HG02798 (cell line): Measurements from ENCODE around the gene ARNT2.

Experiments used
- ATAC-seq: cut with Tn5 transposase; IDR thresholded peaks from one replicate; pipeline ENCODE4 v1.9.1; 2021; ENCODE audit warnings: mild to moderate bottlenecking; ENCODE audit not compliant: unreplicated experiment, poor library complexity

Gene ARNT2

DNA sequence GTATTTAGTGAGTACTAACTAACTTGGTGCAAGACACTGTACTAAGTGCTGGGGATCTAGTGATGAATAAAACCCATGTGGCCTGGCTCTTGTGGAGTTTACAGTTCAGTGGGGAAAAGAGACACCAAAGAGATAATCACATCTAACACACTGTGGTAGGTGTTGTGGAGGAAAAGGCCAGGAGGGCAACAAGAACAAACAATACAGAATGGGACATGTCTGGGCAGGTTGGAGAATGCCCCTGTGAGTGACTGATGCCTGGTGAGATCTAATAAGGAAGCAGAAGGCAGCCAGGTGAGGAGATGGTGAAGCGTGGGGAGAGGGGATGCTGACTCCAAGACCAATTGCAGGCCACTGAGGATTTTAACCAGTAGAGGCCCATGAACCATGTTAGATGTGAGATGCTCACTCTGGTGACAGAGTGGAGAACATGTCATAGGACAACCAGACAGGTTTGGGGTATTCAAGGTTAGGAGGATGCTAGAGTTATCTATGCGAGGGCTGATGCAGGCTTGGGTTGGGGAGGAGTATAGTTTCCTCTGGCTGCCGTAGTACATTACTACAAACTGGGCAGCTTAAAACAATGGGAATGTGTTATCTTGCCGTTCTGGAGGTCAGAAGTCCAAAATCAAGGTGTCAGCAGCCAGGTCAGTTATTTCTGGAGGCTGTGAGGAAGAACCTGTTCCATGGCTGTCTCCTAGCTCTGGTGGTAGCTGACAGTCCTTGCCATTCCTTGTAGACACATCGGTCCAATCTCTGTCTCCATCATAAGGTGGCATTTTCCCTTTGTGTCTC, 81.4 kb downstream of the ARNT2 start:
- ATAC-seq: no peak

DNA sequence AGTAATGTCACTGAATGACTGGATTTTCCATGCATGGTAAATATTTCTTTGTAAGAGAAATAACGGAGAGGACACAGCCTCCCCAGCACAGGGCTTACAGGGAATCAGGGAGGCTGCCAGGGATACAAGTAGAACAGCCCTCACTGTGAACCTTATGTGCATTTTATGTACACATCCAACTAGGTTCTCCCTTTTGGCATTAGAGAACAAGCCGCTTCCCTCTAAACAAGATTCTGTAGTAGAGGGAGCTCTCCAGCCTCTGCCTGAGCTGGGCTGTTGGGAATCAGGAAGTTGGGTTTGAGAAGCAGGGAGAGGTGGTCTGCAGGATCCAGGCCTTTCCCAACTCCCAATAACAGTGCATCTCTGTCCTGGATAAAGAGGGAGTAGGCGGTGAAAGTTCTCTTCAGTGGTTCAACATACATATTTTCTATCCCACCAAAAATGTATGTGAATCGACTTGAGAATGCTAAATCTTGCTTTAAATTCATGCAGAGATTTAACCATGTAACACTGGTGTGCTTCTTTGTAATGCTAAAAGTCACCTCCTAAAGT, 83.7 kb downstream of the ARNT2 start:
- ATAC-seq: no peak

DNA sequence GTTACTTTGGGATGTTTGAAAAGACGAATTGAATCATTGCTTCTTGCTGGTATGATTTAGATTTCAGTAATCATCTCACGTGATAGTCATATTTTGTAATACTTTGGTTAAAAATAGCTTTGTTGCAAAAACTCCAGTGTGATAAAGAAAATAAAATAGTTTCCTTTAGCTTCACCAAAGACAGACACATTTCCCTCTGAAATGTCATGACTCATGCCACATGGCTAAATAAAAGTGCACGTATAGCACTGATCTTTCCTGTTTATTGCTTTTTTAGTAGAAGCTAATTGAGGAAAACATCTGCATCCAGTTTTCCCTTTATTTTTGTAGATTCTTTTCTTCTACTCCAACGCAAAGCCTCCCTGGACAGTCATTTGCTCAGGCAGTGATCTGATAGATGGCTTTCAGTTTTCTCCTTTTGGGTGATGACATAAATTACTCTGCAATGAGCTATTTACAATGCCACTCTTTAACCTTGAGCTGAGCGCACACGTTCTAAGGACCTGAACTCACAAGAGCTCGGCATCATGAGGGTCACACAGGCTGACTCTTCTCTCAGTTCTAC, 84.9 kb downstream of the ARNT2 start:
- no peak for ATAC-seq

DNA sequence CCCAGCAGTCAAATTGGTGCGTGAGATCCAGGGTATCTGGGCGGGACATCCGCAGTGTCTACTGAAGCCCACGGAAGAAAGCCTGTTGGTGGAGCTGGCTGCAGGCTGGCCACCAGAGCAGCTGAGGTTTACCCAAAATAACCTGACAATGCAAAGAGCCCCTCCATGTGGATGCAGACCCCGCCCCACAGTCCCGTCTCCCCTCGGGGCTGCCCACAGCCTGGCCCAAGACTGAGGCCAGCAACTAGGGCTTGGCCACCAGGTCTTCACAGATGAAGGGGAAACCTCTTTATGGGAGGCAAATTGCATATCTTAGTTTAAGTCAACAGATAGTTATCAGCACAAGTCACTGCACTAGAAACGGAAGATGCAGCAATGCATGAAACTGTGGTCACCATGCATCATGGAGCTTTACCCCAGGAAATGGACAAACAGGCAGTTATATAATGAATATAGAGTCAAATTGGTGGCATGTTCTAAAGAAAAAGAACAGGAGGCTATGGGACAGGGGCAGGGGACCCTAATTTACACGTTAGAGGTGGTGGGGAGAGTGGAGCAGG, 86.3 kb downstream of the ARNT2 start:
- no peak for ATAC-seq

DNA sequence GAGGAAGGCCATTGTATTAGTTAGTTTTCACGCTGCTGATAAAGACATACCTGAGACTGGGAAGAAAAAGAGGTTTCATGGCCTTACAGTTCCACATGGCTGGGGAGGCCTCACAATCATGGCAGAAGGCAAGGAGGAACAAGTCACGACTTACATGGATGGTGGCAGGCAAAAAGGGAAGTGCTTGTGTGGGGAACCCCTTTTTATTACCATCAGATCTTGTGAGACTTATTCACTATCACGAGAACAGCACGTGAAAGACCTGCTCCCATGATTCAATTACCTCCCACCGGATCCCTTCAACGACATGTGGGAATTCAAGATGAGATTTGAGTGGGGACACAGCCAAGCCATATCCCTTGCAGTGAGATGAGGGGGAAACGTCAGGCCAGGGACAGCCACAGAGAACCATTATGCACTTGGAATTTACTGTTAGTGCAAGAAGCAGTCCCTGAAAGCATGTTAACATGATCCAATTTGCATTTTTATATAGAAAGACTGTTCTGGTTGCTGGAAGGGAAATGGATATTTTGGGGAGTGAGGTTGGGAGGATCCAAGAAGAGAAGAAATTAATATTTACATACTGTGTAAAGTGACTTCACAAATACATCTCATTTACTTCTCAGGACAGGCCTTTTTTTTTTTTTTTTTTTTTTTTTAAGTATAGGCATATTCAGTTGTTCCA, 87.1 kb downstream of the ARNT2 start:
- ATAC-seq: no peak

DNA sequence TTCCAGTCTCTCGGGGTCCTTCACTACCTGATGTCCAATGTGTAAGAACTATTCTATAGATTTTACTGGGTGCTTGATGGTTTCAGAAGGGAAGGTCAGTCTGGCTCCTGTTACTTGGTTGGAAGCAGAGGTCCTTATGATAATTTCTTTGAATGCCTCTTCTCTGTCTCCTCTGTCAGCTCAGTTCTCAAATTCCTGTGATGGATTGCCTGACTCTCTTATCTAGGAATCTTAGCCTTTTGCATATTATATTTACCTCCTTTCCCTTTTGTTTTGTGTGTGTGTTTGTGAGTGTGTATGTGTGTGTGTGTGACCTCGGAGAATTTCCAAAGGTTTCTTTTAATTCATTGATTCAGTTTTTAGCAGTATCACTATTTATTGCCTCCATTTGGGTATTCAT, 88.2 kb downstream of the ARNT2 start:
- ATAC-seq: no peak

DNA sequence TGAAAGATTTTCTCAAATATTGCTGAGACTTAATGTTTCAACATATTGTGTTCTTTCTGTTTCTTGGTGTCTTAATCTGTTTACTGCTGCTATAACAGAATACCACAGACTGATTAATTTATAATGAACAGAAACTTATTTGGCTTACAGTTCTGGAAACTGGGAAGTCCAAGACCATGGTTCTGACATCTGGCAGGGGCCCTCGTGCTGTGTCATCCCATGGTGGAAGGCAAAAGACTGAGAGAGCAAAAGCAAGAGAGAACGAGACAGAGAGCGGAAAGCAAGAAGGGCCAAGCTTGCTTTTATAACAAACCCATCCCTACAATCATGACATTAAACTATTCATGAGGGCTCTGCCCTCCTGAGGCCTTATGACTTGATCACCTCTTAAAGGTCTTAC, 88.7 kb downstream of the ARNT2 start:
- ATAC-seq: no peak

DNA sequence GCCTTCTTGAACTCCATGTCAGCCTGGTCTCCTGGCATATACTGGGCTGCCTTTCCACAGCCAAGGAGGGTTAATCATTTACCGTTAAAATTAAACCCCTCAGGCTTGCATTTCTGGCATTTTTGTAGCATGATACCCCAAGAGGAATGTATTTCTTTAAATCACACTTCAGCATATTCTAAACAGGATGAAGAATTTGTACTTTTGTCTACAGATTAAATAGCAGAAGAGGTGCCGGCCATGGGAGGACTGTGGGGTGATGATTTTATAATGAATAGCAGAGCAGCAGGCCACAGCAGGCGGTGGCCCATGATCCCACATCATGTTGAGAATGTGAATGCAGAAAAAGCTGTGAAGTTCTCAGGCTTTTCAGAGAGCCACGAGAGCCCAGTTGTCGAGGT, 90.2 kb downstream of the ARNT2 start:
- ATAC-seq: no peak

DNA sequence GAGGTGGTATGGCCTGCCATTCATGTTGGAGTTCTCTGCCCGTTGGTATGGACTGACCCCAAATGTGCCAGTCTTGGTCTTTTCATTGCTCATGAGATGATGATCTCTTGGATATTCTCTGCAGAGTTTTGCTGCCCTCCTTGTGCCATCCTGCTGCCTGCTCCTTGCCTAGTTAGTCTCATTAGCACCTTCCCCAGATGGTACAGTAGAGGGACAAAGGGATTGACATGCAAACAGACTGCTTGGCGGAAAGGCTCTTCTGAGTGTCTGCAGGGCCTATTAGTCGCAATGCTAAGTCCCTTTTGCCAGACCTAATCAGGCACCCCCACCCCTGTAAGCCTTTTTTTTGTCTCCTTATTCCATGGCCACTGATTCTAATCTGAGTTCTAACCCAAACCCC, 90.6 kb downstream of the ARNT2 start:
- ATAC-seq: no peak

DNA sequence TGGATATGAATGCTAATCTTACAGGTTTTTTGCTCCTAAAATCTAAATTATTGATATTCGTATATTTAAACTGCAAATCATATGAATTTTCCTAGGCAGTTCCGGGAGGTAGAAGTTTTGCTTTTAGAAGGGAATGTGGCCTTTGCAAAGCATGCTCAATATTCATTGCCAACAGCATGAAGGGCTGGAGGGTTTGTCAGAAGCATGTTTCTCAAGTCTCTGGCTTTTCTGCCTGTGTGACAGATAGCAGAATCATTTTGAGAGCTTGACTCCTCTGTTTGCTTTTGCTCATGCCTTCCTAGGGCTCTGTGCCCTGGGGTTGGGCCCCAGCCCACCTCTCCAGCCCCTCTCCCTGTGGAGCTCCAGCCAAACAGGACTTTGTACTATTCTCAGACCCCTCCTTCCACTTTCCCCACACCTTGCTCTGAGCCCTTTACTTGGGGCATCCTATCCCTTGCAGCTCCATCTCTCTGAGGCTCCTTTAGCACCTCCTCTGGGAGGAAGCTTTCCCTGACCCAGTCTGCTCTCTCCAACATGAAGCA, 91.3 kb downstream of the ARNT2 start:
- ATAC-seq: no peak

DNA sequence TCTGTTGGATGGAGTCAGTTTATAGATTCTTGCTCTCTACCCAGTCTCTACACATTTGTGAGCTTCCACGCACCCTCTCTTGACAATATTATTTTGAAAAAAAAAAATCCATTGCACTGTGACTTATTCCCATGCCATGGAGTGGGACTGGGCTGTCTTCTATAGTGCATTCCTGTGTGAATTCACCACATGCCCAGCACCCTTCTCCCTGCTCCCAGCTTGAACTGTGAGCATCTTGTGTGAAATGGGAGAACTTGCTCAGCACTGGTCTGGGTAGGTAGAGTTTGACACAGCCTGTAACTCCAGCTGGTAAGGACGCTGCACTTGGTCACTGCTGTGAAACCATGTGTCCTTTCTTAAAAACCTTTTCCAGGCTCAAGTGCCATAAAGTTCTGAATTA, 91.9 kb downstream of the ARNT2 start:
- ATAC-seq: no peak

DNA sequence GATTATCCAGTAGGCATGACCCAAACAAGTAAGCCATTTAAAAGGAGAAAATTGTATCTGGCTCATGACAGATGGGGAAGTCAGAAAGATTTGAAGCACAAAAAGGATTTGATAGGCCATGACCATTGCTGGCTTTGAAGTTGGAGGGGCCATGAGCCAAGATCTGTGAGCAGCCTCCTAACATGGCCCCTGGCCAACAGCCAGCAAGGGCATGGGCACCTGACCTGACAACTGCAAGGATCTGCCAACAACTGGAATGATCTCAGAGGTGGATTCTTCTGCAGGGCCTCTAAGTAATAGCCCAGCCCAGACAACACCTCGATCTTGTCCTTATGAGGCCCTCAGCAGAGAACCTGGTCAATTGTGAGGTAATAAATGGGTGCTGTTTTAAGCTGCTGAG, 93.0 kb downstream of the ARNT2 start:
- no peak for ATAC-seq

DNA sequence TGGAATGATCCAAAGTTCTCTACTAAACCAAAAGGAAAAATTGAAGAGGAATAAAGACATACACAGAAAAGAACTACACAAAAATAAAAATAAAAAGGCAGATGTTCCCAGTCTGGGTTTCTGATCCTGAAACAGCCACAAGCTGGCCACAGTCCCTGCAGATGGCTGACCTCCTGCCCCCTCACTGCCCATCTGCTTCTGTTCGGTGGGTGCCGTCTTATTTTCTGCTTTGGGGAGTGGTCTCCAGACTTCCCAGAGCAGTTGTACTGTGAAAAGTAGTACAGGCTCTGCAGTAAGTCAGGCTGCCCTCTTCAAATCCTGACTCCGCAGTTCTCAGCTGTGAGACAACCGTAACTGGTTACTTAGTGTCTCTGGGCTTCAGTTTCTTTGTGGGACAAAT, 94.5 kb downstream of the ARNT2 start:
- no peak for ATAC-seq

DNA sequence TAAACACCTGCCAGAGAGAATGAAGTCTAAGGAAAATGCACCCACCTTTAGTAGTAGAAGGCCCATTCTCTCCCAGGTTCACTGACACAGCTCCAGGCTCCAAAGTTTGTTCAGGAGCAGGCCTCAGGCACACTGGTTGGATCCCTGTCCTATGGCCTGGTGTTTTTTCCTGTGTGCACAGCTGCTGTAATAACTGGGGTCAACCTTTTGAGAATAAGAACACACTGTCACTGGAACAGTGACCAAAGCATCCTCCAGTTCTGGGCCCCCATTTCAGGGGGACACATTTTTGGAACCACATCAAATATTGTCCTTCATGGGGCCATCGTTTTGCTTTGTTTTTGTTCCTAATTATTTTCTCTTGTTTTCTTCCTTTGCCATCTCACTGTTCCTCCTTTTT, 95.8 kb downstream of the ARNT2 start:
- no peak for ATAC-seq

DNA sequence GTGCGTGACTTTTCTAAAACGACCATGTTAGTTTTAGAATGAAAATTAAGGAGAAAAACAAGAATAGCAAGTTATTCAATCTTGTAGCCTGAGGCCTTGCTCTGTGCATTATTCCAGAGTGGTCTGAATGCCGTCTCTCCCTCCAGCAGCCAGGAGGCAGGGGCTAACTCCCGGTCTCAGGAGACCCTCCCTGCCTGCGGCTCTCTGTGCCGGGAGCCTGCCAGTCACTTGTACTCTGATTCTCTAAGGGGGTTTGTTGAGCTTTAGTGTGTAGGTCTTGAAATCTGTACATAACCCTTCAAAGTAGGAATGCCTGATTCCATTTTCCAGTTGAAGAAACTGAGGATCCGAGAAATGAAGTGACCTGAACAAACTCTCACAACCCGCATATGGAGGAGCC, 97.3 kb downstream of the ARNT2 start:
- no peak for ATAC-seq

DNA sequence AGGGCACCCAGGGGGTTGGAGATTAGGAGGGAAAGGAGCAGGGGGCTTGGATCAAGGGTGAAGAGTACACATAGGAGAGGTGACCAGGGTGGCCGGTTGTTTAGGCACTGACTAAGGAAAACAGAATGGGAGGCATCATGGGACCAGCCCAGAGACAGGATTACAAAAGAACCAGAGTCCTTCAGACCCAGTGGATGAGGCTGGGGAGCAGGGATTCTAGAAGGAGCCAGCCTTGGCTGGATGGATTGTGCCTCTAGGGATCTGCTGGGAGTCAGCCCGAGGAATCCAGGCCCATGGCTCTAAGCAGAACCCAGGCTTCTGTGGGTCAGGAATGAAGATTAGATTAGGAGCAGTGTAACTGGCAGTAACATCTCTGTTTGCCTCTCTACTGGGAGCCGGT, 98.6 kb downstream of the ARNT2 start:
- no peak for ATAC-seq

DNA sequence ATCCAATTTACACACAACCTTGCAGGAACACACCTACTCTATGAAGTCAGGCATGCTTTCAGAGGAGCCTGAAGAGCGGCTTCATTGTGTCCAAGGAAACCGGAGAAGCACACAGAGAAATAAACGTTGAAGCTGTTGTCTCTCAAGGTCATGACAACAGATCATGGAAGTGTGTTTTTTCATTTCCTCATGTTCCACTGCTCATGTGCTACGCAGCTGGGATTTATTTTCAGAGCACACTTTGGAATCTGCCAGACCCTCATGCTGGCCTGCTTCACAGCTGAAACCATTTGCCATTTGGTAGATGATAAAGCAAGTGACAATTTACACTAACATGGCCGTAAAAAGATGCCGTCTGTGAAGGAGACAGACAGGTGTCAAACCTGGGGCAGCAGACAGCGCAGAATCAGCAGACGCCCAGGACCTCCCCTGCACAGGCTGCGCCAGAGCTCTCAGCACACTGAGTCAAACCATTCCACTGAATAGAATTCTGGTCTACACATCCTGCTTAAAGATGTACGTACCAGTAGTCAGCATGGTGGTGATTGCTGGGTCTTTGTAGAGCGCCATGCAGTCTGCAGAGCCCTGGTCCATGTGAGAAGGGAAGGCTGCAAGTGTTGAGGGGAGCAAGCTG, 99.3 kb downstream of the ARNT2 start:
- no peak for ATAC-seq

DNA sequence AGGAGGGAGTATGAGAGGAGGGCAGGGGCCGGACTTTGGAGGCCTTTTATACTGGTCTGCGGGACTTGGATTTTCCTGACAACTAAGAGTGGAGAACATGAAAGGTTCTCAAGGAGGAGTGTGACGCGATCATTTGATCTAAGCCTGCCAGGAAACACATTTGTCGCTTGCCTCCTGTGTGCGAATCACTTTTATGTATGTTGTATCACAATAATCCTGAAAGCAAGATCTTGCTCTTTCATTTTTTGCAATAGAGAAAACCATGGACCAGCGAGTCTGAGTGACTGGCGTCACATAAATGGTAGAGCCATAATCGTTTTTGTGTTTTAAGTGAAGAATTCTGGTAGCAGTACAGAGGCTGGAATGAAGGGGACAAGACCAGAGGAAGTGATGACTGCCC, 100.7 kb downstream of the ARNT2 start:
- ATAC-seq: no peak

DNA sequence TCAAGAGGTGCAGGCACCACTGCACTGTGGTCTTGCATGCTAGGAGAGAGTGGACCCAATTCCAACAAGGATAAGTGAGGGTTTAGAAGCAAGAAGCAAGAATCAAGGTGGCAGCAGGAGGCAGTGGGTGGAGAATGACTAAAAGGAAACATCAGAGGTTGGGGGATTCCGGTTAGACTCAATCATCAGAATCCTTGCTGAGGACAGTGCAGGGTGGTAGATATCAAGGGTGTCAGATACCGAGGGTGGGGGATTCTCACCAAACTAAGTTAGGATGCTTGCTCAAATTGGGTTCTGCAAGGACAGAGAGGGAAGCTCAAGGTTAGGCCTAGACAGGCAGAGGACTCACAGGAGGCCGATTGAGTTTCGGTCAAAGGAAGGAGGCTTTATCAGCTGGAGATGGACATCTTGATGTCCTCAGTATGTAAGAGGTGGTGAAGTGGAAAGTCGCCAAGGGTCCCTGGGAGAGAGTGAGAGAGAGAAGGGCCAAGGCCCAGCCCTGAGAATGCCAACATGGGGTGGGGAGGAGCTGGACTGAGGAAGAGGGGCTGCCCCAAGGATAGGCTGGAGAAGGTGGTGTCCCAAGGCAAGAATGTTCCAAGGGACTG, 102.2 kb downstream of the ARNT2 start:
- no peak for ATAC-seq

DNA sequence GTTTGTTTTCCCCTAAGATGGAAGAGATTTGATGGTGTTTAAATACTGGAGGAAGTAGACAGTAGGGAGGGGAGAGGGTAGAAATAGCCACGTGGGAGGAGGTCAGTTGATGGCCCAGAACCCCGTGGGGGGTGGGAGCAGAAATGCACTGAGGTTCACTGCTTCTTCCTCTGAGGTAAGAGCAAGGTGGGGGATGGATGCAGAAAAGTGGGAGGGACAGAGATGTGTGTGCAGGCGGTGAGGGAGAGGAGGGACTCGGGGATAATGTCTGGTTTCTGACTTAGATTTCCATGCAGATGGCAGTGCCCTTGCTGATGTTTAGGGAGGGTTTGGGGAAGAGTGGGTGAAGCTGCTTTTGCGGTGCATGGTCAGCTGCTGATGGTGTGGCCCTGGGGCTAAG, 102.9 kb downstream of the ARNT2 start:
- no peak for ATAC-seq
